Activated naive CD4-positive, alpha-beta T cell treated with anti-CD3 and anti-CD28 coated beads, Interleukin-2, amount 50 U/mL, for 72 hours (primary cell): Measurements from ENCODE around the gene ZBTB18. TPM values are rescaled to one million over a fixed set of nuclear protein-coding genes. Genes with fewer than 3 reads are reported as not detected.
"Not testable (repeated sequence)": the region's sequence is repeated elsewhere in the genome, so short reads cannot be mapped to it uniquely, and the experiment has no call there.

Source experiments
- ATAC-seq, 2 donors: fragments of 150-1000 bp; cut with Tn5 transposase; 2 replicates each; pipeline ENCODE4 v1.10.0; 2021; ENCODE audit warnings: mild to moderate bottlenecking in 2 of 2, moderate library complexity in 2 of 2
- DNase-seq, 2 donors: peaks; one replicate each; pipeline ENCODE4 v3.0.0; 2021 to 2022; ENCODE audit warnings: low spot score in 2 of 2
- H3K27ac Mint-ChIP-seq, 2 donors: one replicate each; pipeline ENCODE4 v1.8.0; 2022; ENCODE audit warnings: mild to moderate bottlenecking in 2 of 2, mixed read lengths in 2 of 2
- H3K36me3 Mint-ChIP-seq, 2 donors: one replicate each; pipeline ENCODE4 v1.8.0; 2022; ENCODE audit warnings: mixed read lengths in 2 of 2
- H3K9me3 Mint-ChIP-seq, 2 donors: one replicate each; pipeline ENCODE4 v1.8.0; 2022; ENCODE audit warnings: mixed read lengths in 2 of 2
- total RNA-seq, 2 donors: library from RNA; stranded (reverse); gene quantifications; one replicate each; pipeline ENCODE4 v1.2.3, GENCODE V29; 2022

The ZBTB18 gene
- total RNA-seq, 2 donors from 2014 or later, result 5.2 to 17.4 TPM

GRCh38 chr1:244028701-244029100 is 22.4 kb upstream of the ZBTB18 start:
- Mint-ChIP-seq H3K36me3 (no peaks in the 10 kb centered on the region), H3K9me3 (no peaks in the 10 kb centered on the region), H3K27ac (no peak overlapping the region)
- no peak for DNase-seq
- no peak for ATAC-seq

DNA sequence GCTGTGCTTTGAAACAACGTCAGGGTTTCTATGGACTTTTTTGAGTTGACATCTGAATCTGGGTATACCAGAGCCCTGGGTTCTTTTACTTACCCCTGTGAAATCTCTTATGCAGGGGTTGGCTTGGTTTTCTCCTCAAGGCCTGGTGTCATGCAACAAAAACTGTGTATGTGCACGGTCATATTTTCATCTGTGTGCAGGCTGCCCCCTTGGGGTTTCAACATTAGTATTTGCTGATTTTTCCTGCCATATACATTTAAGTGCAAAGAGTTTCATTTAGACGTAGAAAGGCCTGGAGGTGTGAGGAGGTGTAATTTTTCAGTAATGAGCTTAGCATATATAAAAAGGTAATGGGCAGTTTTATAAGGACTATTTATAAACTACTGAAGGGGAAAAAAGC is 22.0 kb upstream of the ZBTB18 start:
- no peak overlapping the region for H3K27ac Mint-ChIP-seq
- no peak for DNase-seq
- H3K36me3 Mint-ChIP-seq, result no peaks in the 10 kb centered on the region
- no peaks in the 10 kb centered on the region for H3K9me3 Mint-ChIP-seq
- ATAC-seq, result no peak

GRCh38 chr1:244030481-244031040 is 20.5 kb upstream of the ZBTB18 start:
- Mint-ChIP-seq H3K27ac (no peak overlapping the region), H3K9me3 (no peaks in the 10 kb centered on the region), H3K36me3 (no peaks in the 10 kb centered on the region)
- DNase-seq (no peak), ATAC-seq (no peak)

DNA sequence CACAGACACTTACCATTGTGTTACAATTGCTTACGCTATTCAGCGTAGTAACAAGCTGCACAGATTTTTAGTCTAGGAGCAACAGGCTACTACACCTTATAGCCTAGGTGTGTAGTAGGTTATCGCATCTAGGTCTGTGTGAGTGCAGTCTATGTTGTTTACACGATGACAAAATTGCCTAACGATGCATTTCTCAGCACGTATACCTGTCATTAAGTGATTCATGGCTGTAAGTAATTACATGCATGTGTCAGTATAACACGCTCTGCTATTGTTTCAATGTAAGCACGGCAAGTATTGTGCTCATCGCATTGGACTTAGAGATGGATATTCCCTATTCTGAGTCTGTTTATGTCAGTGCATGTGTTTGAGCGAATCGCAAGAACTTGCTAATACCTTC is 15.7 kb upstream of the ZBTB18 start:
- ATAC-seq (no peak), DNase-seq (no peak)
- Mint-ChIP-seq H3K27ac (no peak overlapping the region), H3K36me3 (no peaks in the 10 kb centered on the region), H3K9me3 (no peaks in the 10 kb centered on the region)

DNA sequence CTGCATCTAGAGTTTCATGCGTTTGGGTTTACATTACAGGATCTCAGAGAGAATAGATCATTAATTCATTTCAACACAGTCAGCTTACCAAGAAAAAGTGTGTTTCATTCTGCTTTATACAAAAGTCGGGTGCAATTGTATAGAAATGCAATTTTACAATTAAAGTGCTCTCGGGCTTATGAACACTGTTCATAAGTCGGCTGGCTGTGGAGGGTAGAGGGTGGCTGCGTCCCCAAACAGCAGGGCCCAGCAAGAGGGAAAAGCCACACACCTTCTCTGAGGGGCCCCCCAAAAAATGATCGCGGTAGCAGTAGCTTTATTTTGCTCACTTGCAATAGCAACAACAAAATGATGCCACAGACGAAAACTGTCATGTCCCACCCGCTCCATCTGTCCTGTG is 13.8 kb upstream of the ZBTB18 start:
- DNase-seq (no peak), ATAC-seq (no peak)
- H3K9me3 Mint-ChIP-seq, result no peaks in the 10 kb centered on the region
- no peak overlapping the region for H3K27ac Mint-ChIP-seq
- no peaks in the 10 kb centered on the region for H3K36me3 Mint-ChIP-seq

DNA sequence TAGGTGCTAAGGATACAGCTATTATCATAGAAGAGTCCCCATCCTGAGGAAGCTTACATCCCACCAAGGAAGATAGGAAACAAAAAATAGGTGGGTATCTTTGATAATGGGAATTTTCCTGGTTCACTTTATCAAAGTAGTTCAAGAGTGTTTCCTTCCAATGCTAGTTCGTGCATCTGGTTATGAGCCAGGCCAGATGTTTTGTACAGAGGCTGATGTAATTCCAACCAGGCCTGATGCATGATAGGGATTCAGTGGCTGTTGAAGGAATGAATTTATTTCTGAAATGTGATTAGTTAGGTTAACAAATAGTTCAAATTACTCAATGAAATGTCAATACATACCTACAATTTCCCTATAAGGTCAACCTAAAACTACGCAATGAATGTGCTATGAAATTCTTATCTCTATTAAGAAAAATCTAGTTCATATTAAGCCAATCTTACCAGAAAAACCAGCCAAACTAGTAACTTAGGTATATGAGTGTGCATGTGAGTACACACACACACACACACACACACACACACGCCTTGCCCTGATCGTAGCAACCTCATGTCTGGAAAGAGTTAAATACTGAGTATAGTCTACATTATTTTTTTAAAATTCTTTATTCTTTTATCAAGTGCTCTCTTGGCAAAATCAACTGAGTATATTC is 9.5 kb upstream of the ZBTB18 start:
- Mint-ChIP-seq H3K27ac (no peak overlapping the region), H3K36me3 (no peaks in the 10 kb centered on the region), H3K9me3 (no peaks in the 10 kb centered on the region)
- DNase-seq (no peak), ATAC-seq (no peak)

DNA sequence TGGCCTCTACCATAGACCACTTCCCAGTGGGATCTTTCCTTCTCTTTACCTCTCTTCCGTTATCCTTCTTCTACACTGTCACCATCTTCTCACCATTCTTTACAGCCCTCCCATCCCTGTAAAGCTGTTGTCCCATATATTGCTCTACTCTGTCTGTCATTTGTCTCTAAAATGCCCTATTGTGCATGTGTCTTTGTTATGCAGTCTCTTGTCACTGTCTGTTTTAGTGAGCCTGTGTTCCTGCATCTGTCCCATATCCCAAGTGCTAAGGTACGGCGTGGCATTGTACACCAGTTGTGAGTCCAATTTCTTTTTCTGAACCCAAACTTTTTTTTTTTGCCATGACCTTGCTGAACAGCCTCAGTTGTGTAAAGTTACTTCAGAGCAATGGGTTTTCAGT is 8.8 kb upstream of the ZBTB18 start:
- Mint-ChIP-seq H3K9me3 (no peaks in the 10 kb centered on the region), H3K36me3 (no peaks in the 10 kb centered on the region), H3K27ac (no peak overlapping the region)
- ATAC-seq (no peak), DNase-seq (no peak)

DNA sequence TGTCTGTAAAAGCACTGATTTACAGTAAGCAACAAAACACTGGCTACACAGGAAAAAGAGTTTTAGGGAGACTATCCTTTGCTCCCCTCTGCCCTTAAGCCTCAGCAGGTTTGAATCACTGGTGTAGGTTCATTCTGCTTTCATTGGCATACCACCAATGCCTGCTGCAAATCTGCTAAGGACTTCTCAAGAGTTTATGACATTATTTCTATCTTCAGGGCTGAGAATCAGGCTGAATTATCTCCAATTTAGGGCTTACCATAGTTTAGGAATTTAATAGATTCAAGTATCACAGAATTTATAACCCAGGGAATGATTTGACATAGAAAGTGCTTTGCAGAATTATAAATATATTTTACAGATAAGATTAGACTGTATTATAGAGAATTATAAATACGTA is 6.7 kb upstream of the ZBTB18 start:
- ATAC-seq (no peak), DNase-seq (no peak)
- no peaks in the 10 kb centered on the region for H3K9me3 Mint-ChIP-seq
- no peak overlapping the region for H3K27ac Mint-ChIP-seq
- peaks cover 0 to under 1% of the 10 kb centered on the region in 2 donors for H3K36me3 Mint-ChIP-seq

GRCh38 chr1:244046254-244046653 is 4.8 kb upstream of the ZBTB18 start:
- not testable (repeated sequence) for H3K36me3 Mint-ChIP-seq, ATAC-seq, DNase-seq, H3K9me3 Mint-ChIP-seq, H3K27ac Mint-ChIP-seq

DNA sequence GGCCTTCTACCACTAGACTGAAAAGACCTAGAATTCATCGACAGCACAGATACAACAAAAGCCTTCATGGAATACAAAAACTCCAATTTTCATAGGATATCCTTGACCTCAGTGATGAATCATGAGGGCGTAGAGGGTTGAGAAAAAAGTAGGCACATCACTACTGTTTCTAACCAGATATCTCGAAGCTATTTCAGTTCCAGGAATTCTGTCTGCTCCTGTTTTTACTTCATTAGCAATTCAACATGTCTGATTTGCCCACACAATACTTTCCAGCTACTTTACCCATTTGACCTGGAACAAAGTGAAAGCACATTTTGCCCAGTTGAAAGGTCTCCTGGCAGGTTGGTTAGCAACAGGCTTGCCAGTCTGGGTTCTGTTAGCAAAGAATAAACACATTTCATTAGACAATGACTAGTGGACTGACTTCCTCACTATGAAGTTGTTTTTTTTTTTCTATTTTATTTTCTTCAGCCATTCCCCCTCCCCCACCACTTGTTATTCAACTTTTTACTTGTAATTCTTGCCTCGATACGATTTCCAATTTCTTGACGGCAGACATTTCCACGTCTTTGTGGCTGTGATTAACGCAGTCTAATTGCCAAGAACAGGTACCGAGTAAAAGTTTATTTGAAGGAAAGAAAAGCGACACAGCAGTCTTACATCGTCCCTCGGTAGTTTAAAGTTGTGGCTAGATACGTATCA is 4.0 kb upstream of the ZBTB18 start:
- Mint-ChIP-seq H3K36me3 (peaks cover 0 to 6% of the 10 kb centered on the region in 2 donors), H3K9me3 (no peaks in the 10 kb centered on the region), H3K27ac (peak overlapping the region; percentile 91 to 97)
- no peak for DNase-seq
- ATAC-seq, result no peak

- Mint-ChIP-seq H3K27ac (peak overlapping the region; percentile 91 to 97), H3K36me3 (peaks cover 0 to 6% of the 10 kb centered on the region in 2 donors), H3K9me3 (no peaks in the 10 kb centered on the region)
- DNase-seq (no peak), ATAC-seq (peak; percentile 39 to 42)
Measured at GRCh38 chr1:244047621-244048255, 3.3 kb upstream of the ZBTB18 start.

- H3K27ac Mint-ChIP-seq, result peak overlapping the region in 1 of 2 donors; percentile 91
- H3K36me3 Mint-ChIP-seq, result peaks cover 0 to 6% of the 10 kb centered on the region in 2 donors
- H3K9me3 Mint-ChIP-seq, result no peaks in the 10 kb centered on the region
- DNase-seq (peak; percentile 88 to 96), ATAC-seq (peak; percentile 89 to 91)
Measured at GRCh38 chr1:244048256-244049161, 2.6 kb upstream of the ZBTB18 start.

GRCh38 chr1:244049162-244050013 is 1.7 kb upstream of the ZBTB18 start:
- DNase-seq (peak in 1 of 2 donors; percentile 16), ATAC-seq (no peak)
- Mint-ChIP-seq H3K9me3 (no peaks in the 10 kb centered on the region), H3K36me3 (peaks cover 0 to 6% of the 10 kb centered on the region in 2 donors), H3K27ac (peak overlapping the region; percentile 75 to 92)

DNA sequence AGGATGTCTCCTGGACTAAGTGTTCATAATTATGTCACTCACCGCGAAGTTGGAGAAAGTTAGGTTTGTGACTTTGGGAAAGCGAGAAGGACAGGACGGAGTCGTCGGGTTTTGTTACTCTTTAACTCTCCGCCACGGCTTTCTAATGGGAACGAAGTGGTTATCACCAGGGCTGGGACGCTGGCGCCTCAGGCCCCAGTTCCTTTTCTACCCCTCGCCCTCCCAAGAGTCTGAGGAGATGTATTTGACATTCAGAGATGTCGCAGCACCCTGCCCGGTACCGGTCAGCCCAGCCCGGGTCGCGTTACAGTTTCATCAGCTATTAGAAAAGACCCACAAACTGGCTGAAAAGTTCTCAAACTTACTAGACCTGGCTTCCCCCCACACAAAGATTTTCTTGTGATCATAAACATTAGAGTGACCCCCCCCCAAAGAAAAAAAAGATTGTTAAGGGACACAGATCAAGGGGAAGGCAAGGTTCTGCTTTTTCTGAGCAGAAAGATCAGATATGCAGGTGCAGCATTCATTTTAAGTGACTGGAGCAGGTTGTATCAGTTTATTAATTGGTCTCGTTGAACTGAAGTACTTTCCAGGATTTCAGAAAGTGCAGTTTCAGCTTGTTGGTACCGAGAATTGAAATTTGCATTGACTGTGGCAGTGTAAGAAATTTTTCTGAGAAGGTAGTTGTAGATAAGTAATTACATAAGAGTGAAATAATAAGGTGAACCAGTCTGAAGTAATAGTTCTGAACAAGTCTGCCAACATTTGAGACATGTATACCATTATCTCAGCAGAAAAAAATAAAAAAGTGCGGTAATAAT is 859 bp upstream of the ZBTB18 start:
- Mint-ChIP-seq H3K27ac (peak overlapping the region; percentile 75 to 92), H3K36me3 (peaks cover 0 to 6% of the 10 kb centered on the region in 2 donors), H3K9me3 (no peaks in the 10 kb centered on the region)
- DNase-seq, result no peak
- no peak for ATAC-seq
